Measurements from ENCODE around the gene PLLP.

GRCh38 chr16:57281791-57282190 is 2.7 kb downstream of the PLLP start:
- TF ChIP-seq, protein P1, sequence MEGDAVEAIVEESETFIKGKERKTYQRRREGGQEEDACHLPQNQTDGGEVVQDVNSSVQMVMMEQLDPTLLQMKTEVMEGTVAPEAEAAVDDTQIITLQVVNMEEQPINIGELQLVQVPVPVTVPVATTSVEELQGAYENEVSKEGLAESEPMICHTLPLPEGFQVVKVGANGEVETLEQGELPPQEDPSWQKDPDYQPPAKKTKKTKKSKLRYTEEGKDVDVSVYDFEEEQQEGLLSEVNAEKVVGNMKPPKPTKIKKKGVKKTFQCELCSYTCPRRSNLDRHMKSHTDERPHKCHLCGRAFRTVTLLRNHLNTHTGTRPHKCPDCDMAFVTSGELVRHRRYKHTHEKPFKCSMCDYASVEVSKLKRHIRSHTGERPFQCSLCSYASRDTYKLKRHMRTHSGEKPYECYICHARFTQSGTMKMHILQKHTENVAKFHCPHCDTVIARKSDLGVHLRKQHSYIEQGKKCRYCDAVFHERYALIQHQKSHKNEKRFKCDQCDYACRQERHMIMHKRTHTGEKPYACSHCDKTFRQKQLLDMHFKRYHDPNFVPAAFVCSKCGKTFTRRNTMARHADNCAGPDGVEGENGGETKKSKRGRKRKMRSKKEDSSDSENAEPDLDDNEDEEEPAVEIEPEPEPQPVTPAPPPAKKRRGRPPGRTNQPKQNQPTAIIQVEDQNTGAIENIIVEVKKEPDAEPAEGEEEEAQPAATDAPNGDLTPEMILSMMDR (IDR thresholded peaks at IDR 0.05): no peak
- no peak for TF ChIP-seq EZH2 (IDR thresholded peaks at IDR 0.05)
